K562 (cell line): Measurements from ENCODE around the gene SEZ6. TPM values are rescaled to one million over a fixed set of nuclear protein-coding genes. Genes with fewer than 3 reads are reported as not detected.
A peak's percentile ranks its signal among the peaks of the same experiment; 100 is the strongest.

Experiments
- ARID1B ChIP-seq: fragments of 450-650 bp; IDR thresholded peaks from 2 replicates; pipeline ENCODE4 v1.6.1; 2016; ENCODE audit warnings: antibody characterized with exemption, mild to moderate bottlenecking, inconsistent platforms
- ARNT ChIP-seq, 2 experiments: fragments of 450-650 bp; IDR thresholded peaks; 2 replicates each; pipeline ENCODE4 v1.6.1; 2016; ENCODE audit warnings: mild to moderate bottlenecking in 1 of 2
- ELF4 ChIP-seq: fragments of 450-650 bp; formaldehyde crosslinking; IDR thresholded peaks from 2 replicates; pipeline ENCODE4 v1.4.0; 2022; ENCODE audit warnings: missing genetic modification characterization
- HDAC2 ChIP-seq: fragments of 450-650 bp; IDR thresholded peaks from 2 replicates; pipeline ENCODE4 v1.6.1; 2016; ENCODE audit warnings: mild to moderate bottlenecking
- MAFG ChIP-seq: fragments of 450-650 bp; conservative IDR thresholded peaks from 2 replicates; pipeline ENCODE4 v1.6.1; 2016; ENCODE audit warnings: missing genetic modification characterization, missing compliant biosample characterization
- MCM7 ChIP-seq, 2 experiments: fragments of 450-650 bp; IDR thresholded peaks; 2 replicates each; pipeline ENCODE4 v1.6.1; 2016 to 2018
- NFATC3 ChIP-seq: fragments of 450-650 bp; IDR thresholded peaks from 2 replicates; pipeline ENCODE4 v1.6.1; 2017; ENCODE audit warnings: mild to moderate bottlenecking
- NR2C1 ChIP-seq, 2 experiments: fragments of 450-650 bp; IDR thresholded peaks; 2 replicates each; pipeline ENCODE4 v1.6.1; 2017; ENCODE audit warnings: mild to moderate bottlenecking in 2 of 2, antibody characterized with exemption in 1 of 2, inconsistent platforms in 1 of 2, missing compliant biosample characterization in 1 of 2, missing genetic modification characterization in 1 of 2
- NRF1 ChIP-seq, 2 experiments: fragments of 450-650 bp; IDR thresholded peaks in 1 of 2; conservative IDR thresholded peaks in 1 of 2; 2 replicates each; pipeline ENCODE4 v1.6.1; 2014; ENCODE audit warnings: mild to moderate bottlenecking in 2 of 2
- PHF21A ChIP-seq: fragments of 450-650 bp; IDR thresholded peaks from 2 replicates; pipeline ENCODE4 v1.6.1; 2017; ENCODE audit warnings: low read depth, borderline replicate concordance
- POLR3G ChIP-seq: IDR thresholded peaks from 2 replicates; pipeline ENCODE4 v1.6.1; 2011; ENCODE audit not compliant: insufficient read length, insufficient replicate concordance; ENCODE audit errors: extremely low read depth
- SAP30 ChIP-seq: fragments of 200-600 bp; sonication (generic); IDR thresholded peaks from 2 replicates; pipeline ENCODE4 v1.6.1; 2012; ENCODE audit warnings: borderline replicate concordance, low read depth, mild to moderate bottlenecking, moderate library complexity, low read length, control low read depth, inconsistent platforms; ENCODE audit not compliant: insufficient read depth, poor library complexity, severe bottlenecking
- ZNF347 ChIP-seq: fragments of 450-650 bp; formaldehyde crosslinking; IDR thresholded peaks from 2 replicates; pipeline ENCODE4 v1.4.0; 2020; ENCODE audit warnings: low read depth, mild to moderate bottlenecking, moderate library complexity
- ZNF589 ChIP-seq: fragments of 200-800 bp; sonication (Bioruptor generic); IDR thresholded peaks from 2 replicates; pipeline ENCODE4 v1.6.1; 2016; ENCODE audit warnings: low read depth, missing genetic modification characterization, missing compliant biosample characterization
- polyA plus RNA-seq, 8 experiments: library from polyadenylated mRNA; depleted of rRNA in 4 of 8; stranded (reverse) in 5 of 8; unstranded in 3 of 8; fragments of >200 nt; fragmentation: Nextera tagmentation in 2 of 8; fragmentation: Illumina TruSeq in 1 of 8; extraction: Ambion mirVana in 2 of 8; extraction: Trizol in 1 of 8; gene quantifications; 2 replicates each; pipeline versions ENCODE4 v1.2.1 to v1.2.3, GENCODE V29; 2011 to 2014; ENCODE audit warnings: inconsistent platforms in 1 of 8, missing spikeins in 1 of 8
- total RNA-seq, 7 experiments: library from RNA; depleted of rRNA in 6 of 7; stranded (reverse); fragments of >200 nt in 6 of 7; fragmentation: Illumina TruSeq in 2 of 7; extraction: Trizol in 2 of 7; gene quantifications; 2 replicates each; pipeline versions ENCODE4 v1.2.1 to v1.2.3, GENCODE V29; 2011 to 2021; ENCODE audit warnings: low replicate concordance in 1 of 7
- TF ChIP-seq, protein P1 (sequence below), 2 experiments: fragments of 450-650 bp; IDR thresholded peaks; 2 replicates each; pipeline ENCODE4 v1.6.1; 2018; ENCODE audit warnings: mild to moderate bottlenecking in 2 of 2, low read depth in 1 of 2; ENCODE audit not compliant: partially characterized antibody in 2 of 2
- TF ChIP-seq, protein P2 (sequence below): fragments of 450-650 bp; IDR thresholded peaks from 2 replicates; pipeline ENCODE4 v1.6.1; 2016; ENCODE audit warnings: missing biosample characterization, missing genetic modification characterization
- TF ChIP-seq, protein P3 (sequence below): fragments of 450-650 bp; IDR thresholded peaks from 2 replicates; pipeline ENCODE4 v1.7.1; 2018; ENCODE audit warnings: mild to moderate bottlenecking, low read depth; ENCODE audit not compliant: partially characterized antibody
- TF ChIP-seq, protein P4 (sequence below): fragments of 250-450 bp; sonication (Bioruptor Pico); IDR thresholded peaks from 2 replicates; pipeline ENCODE4 v1.8.0; 2022; ENCODE audit warnings: moderate library complexity, mild to moderate bottlenecking, inconsistent platforms

Gene SEZ6
- total and polyA plus RNA-seq, 9 of the 15 experiments (the other 6 are each of a cell fraction or from before 2014, with no cell fraction given): not detected

DNA sequence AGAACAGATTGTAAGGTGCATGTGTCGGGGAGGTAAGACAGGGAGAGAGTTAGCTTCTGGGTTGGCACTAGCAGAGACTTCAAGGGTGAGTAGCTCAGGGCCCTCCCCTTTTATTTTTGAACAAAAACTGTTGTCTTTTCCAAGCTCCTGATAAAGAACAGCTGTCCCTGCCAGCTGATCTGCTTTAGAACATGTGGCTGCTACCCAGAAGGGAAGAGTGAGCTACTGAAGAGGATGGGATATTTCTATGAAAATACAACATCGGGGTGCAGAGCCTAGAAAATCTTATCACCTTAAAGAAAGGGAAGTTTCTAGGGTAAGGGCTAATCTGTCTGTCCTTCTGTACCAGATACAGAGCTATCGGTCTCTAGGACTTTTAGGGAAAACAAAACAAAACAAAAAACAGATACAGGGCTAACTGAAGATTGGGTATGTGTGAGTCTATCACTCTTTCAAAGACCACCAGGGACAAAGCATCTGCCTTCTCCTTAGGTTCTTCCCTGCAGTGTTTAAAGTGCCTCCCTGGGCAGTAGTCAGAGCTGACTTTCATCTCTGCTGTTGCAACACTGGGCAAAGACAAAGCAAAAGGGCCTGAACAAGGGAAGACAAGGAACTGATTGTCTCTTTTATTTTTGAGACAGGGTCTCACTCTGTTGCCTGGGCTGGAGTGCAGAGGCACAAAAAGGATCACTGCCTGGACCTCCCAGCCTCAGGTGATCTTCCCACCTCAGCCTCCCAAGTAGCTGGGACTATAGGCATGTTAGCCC lies 97.9 kb downstream of the SEZ6 start (continued):
- TF ChIP-seq, protein P1, sequence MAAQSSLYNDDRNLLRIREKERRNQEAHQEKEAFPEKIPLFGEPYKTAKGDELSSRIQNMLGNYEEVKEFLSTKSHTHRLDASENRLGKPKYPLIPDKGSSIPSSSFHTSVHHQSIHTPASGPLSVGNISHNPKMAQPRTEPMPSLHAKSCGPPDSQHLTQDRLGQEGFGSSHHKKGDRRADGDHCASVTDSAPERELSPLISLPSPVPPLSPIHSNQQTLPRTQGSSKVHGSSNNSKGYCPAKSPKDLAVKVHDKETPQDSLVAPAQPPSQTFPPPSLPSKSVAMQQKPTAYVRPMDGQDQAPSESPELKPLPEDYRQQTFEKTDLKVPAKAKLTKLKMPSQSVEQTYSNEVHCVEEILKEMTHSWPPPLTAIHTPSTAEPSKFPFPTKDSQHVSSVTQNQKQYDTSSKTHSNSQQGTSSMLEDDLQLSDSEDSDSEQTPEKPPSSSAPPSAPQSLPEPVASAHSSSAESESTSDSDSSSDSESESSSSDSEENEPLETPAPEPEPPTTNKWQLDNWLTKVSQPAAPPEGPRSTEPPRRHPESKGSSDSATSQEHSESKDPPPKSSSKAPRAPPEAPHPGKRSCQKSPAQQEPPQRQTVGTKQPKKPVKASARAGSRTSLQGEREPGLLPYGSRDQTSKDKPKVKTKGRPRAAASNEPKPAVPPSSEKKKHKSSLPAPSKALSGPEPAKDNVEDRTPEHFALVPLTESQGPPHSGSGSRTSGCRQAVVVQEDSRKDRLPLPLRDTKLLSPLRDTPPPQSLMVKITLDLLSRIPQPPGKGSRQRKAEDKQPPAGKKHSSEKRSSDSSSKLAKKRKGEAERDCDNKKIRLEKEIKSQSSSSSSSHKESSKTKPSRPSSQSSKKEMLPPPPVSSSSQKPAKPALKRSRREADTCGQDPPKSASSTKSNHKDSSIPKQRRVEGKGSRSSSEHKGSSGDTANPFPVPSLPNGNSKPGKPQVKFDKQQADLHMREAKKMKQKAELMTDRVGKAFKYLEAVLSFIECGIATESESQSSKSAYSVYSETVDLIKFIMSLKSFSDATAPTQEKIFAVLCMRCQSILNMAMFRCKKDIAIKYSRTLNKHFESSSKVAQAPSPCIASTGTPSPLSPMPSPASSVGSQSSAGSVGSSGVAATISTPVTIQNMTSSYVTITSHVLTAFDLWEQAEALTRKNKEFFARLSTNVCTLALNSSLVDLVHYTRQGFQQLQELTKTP (IDR thresholded peaks at IDR 0.05; ENCODE audit: low read depth in 1 of 2, partially characterized antibody in 2 of 2): peak in 1 of 2 experiments; percentile 45
- TF ChIP-seq NFATC3 (no peak), ARNT (IDR thresholded peaks at IDR 0.05) (no peak), ARID1B (peak; percentile 68), HDAC2 (no peak), SAP30 (peak; percentile 29), PHF21A (no peak), ELF4 (CRISPR knock-in tag) (no peak), NR2C1 (IDR thresholded peaks at IDR 0.05) (no peak), NR2C1 (tag; IDR thresholded peaks at IDR 0.05) (no peak), NRF1 (conservative IDR thresholded peaks at IDR 0.05 in 1 of 2, IDR thresholded peaks at IDR 0.05 in 1 of 2) (no peak), MAFG (tag) (no peak), ZNF347 (no peak), MCM7 (IDR thresholded peaks at IDR 0.05) (no peak), ZNF589 (CRISPR knock-in tag) (no peak), POLR3G (no peak)
- TF ChIP-seq, protein P2, sequence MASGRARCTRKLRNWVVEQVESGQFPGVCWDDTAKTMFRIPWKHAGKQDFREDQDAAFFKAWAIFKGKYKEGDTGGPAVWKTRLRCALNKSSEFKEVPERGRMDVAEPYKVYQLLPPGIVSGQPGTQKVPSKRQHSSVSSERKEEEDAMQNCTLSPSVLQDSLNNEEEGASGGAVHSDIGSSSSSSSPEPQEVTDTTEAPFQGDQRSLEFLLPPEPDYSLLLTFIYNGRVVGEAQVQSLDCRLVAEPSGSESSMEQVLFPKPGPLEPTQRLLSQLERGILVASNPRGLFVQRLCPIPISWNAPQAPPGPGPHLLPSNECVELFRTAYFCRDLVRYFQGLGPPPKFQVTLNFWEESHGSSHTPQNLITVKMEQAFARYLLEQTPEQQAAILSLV (tag): no peak
- TF ChIP-seq, protein P3, sequence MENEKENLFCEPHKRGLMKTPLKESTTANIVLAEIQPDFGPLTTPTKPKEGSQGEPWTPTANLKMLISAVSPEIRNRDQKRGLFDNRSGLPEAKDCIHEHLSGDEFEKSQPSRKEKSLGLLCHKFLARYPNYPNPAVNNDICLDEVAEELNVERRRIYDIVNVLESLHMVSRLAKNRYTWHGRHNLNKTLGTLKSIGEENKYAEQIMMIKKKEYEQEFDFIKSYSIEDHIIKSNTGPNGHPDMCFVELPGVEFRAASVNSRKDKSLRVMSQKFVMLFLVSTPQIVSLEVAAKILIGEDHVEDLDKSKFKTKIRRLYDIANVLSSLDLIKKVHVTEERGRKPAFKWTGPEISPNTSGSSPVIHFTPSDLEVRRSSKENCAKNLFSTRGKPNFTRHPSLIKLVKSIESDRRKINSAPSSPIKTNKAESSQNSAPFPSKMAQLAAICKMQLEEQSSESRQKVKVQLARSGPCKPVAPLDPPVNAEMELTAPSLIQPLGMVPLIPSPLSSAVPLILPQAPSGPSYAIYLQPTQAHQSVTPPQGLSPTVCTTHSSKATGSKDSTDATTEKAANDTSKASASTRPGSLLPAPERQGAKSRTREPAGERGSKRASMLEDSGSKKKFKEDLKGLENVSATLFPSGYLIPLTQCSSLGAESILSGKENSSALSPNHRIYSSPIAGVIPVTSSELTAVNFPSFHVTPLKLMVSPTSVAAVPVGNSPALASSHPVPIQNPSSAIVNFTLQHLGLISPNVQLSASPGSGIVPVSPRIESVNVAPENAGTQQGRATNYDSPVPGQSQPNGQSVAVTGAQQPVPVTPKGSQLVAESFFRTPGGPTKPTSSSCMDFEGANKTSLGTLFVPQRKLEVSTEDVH: no peak
- TF ChIP-seq, protein P4, sequence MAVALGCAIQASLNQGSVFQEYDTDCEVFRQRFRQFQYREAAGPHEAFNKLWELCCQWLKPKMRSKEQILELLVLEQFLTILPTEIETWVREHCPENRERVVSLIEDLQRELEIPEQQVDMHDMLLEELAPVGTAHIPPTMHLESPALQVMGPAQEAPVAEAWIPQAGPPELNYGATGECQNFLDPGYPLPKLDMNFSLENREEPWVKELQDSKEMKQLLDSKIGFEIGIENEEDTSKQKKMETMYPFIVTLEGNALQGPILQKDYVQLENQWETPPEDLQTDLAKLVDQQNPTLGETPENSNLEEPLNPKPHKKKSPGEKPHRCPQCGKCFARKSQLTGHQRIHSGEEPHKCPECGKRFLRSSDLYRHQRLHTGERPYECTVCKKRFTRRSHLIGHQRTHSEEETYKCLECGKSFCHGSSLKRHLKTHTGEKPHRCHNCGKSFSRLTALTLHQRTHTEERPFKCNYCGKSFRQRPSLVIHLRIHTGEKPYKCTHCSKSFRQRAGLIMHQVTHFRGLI (CRISPR knock-in tag): no peak
